CD4-positive, alpha-beta T cell treated with Interleukin-4 for 1 hour (primary cell): ENCODE results near the gene PPIE.
A peak's percentile ranks its signal among the peaks of the same experiment; 100 is the strongest.

ENCODE experiments used
- DNase-seq, 2 donors: peaks; one replicate each; pipeline ENCODE4 v3.0.0-alpha.2; 2020 to 2022

Gene PPIE

GRCh38 chr1:39738622-39739366 lies at the start of gene PPIE:
PPIE (plus strand) TSS chr1:39738882; CDS start chr1:39738901, 19 bp downstream.
- peak; percentile 94 to 95 for DNase-seq

- no peak for DNase-seq
These were observed 49.5 kb upstream of the PPIE start for GRCh38 chr1:39689214-39689613.

GRCh38 chr1:39689635-39690034 lies 49.0 kb upstream of the PPIE start:
- DNase-seq = no peak

GRCh38 chr1:39690225-39690624 lies 48.5 kb upstream of the PPIE start:
- no peak for DNase-seq

- no peak for DNase-seq
These were observed 47.8 kb upstream of the PPIE start for GRCh38 chr1:39690794-39691382.

- peak; percentile 93 to 95 for DNase-seq
These were observed 47.1 kb upstream of the PPIE start, which contains the start of gene HPCAL4 for GRCh38 chr1:39691383-39692151. HPCAL4 (minus strand) TSS chr1:39691433; CDS start chr1:39684603, 6,830 bp downstream.

GRCh38 chr1:39692152-39693074 lies 46.3 kb upstream of the PPIE start:
- DNase-seq = peak; percentile 24 to 45

GRCh38 chr1:39694026-39694425 lies 44.7 kb upstream of the PPIE start:
- DNase-seq = no peak

- no peak for DNase-seq
These were observed 43.7 kb upstream of the PPIE start for GRCh38 chr1:39695016-39695415.

- DNase-seq = no peak
These were observed 42.2 kb upstream of the PPIE start for GRCh38 chr1:39696448-39696847.

GRCh38 chr1:39698568-39698967 lies 40.1 kb upstream of the PPIE start:
- no peak for DNase-seq

GRCh38 chr1:39699419-39699818 lies 39.3 kb upstream of the PPIE start:
- DNase-seq = no peak

GRCh38 chr1:39700348-39700747 lies 38.3 kb upstream of the PPIE start:
- no peak for DNase-seq

GRCh38 chr1:39701049-39701439 lies 37.6 kb upstream of the PPIE start:
- no peak for DNase-seq

GRCh38 chr1:39704757-39705156 lies 33.9 kb upstream of the PPIE start:
- DNase-seq = no peak

- no peak for DNase-seq
These were observed 31.2 kb upstream of the PPIE start for GRCh38 chr1:39707506-39707905.

- DNase-seq = no peak
These were observed 27.3 kb upstream of the PPIE start for GRCh38 chr1:39711104-39711965.

- DNase-seq = no peak
These were observed 26.7 kb upstream of the PPIE start for GRCh38 chr1:39711966-39712340.

- no peak for DNase-seq
These were observed 25.1 kb upstream of the PPIE start for GRCh38 chr1:39713557-39713956.

GRCh38 chr1:39717809-39718208 lies 20.9 kb upstream of the PPIE start:
- no peak for DNase-seq

GRCh38 chr1:39720094-39720999 lies 18.3 kb upstream of the PPIE start:
- peak in 1 of 2 donors; percentile 83 for DNase-seq
